Dermis microvascular lymphatic vessel endothelial cell (primary cell): ENCODE results near the gene CKAP2L. TPM values are rescaled to one million over a fixed set of nuclear protein-coding genes. Genes with fewer than 3 reads are reported as not detected.

Experiments
- DNase-seq, 2 donors: peaks; one replicate each; pipeline versions ENCODE4 v3.0.0 to v3.0.0-alpha.2; 2010; ENCODE audit warnings: low read depth in 2 of 2
- total RNA-seq: library from RNA; depleted of rRNA; stranded (reverse); fragments of >200 nt; gene quantifications from 2 replicates; pipeline ENCODE4 v1.2.1, GENCODE V29; 2014

CKAP2L gene, protein sequence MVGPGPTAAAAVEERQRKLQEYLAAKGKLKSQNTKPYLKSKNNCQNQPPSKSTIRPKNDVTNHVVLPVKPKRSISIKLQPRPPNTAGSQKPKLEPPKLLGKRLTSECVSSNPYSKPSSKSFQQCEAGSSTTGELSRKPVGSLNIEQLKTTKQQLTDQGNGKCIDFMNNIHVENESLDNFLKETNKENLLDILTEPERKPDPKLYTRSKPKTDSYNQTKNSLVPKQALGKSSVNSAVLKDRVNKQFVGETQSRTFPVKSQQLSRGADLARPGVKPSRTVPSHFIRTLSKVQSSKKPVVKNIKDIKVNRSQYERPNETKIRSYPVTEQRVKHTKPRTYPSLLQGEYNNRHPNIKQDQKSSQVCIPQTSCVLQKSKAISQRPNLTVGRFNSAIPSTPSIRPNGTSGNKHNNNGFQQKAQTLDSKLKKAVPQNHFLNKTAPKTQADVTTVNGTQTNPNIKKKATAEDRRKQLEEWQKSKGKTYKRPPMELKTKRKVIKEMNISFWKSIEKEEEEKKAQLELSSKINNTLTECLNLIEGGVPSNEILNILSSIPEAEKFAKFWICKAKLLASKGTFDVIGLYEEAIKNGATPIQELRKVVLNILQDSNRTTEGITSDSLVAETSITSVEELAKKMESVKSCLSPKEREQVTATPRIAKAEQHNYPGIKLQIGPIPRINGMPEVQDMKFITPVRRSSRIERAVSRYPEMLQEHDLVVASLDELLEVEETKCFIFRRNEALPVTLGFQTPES
- total RNA-seq = 2.0 and 3.1 TPM in 2 replicates

DNA sequence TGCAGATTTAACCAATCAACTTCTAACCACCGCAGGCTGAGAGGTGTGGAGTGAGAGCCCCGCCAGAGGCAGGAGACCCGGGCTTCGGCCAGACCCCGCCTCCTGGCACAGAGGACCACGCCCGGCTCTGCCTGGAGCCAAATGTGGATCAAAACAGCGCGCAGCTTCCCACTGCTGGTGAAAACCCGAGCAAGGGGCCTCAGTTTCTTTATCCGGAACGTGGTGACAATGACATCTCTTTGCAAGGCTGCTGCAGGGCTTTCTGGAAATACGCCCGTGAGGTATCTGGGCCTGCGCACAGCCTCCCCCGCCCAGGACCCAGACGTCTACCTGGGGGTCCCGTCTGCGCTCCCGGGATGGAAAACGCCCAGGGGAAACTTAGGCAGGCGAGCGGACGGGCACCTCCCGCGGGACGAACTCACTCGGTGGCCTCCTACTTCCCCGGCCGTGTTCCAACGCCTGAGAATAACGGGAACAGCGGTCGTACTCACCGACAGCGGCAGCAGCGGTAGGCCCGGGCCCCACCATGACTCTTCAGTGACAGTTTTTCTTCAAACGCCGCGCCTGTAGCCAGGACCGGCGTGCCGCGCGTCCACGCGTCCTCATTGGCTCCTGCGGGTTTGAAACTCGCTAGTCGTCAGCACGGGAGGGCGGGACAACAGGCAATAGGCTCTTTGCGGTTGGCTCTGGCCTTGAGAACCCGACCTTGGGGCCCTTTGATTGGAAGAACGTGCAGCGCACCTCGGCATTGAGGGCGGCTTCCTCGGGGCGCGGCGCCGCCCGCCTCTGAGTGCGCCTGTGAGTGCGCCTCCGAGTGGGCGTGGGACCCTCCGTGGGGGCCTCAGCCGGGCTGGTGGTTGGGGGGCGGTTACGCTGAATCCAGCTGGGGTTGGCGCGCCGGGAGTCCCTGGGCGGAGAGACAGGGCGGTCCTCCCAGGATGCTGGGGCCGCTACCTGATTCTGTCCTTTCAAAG is at the start of gene CKAP2L:
Gene CKAP2L, minus strand, starts transcription at position 539 of the 974 bp plus-strand sequence. Its CDS starts 11 bp downstream, at position 528.
- DNase-seq = peak; percentile 93 to 99

GRCh38 chr2:112813280-112813966 is 49.0 kb upstream of the CKAP2L start:
- no peak for DNase-seq

- DNase-seq = peak in 1 of 2 donors; percentile 76
These were observed 48.2 kb upstream of the CKAP2L start for GRCh38 chr2:112812318-112813267.

DNA sequence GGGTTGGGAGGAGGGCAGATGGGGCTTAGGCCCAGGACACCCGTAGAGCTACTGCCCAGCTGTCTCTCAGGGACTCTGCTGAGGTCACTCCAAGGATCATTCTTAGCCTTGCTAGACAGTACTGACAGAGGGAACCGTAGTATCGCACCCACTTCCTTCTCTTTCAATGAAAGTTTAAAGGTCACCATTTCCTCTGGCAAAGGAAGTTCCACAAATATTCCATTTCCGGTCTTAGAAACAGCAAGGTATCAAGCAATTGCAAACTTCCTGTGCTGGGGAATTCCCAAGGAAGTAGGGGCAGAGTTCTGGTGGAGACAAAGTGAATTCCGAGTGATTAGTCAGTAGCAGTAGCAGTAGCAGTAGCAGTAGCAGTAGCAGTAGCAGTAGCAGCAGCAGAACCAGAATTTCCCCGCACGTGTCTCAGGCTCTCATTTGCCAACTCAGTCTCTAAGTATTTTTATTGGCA is 47.5 kb upstream of the CKAP2L start:
- DNase-seq = peak; percentile 95 to 99

DNA sequence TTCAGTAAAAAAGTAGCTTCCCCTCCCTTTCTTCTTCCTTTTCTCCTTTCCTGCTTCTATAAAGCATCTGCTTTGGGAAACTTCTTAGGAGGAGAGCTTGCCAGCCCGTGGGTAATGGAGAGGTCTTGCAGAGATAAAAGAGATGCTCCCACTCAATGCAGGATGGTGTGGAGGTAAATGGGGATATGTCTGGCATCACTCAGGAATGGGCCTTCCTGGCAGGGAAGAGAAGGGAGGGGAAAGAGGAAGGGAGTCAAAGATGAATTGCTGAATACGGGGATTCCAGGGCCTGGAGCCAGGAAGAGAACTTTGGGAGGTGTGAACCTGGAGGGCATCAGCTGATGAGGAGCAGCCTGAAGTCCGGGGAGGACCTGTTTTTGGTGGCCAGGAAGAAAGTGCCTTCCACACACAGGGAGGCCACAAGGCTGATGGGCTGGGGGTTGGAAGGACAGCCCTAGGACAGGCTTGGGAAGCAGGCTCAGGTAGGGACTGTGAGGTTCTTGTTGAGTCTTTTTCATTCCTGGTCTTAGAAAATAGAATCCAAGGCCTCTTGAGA is 46.9 kb upstream of the CKAP2L start:
- DNase-seq = no peak

- no peak for DNase-seq
These were observed 44.7 kb upstream of the CKAP2L start for GRCh38 chr2:112809112-112809511.

DNA sequence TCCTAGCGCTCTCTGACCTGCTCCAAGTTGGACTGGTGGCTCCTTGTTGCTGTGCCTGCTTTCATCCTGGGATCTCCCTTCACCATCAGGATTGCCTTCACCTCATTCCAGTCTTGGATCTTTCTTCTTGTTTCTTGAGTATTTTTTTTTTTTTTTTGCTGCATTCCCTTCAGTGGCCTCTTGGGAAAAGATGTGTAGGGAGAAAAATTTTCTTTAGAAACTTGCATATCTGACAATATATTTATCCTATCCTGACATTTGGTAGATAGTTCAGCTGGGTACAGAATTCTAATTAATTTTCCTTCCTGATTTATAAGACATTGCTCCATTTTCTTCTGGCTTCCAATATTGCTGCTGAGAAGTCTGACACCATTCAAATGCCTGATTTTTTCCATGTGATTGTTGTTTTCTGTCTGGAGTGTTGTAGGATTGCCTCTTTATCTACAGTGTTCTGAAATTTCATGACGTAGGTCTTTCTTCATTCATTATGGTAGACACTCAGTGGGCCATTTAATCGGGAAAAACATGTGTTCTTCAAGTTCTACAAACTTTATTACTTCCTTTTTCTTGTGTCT is 42.9 kb upstream of the CKAP2L start:
- DNase-seq = no peak

DNA sequence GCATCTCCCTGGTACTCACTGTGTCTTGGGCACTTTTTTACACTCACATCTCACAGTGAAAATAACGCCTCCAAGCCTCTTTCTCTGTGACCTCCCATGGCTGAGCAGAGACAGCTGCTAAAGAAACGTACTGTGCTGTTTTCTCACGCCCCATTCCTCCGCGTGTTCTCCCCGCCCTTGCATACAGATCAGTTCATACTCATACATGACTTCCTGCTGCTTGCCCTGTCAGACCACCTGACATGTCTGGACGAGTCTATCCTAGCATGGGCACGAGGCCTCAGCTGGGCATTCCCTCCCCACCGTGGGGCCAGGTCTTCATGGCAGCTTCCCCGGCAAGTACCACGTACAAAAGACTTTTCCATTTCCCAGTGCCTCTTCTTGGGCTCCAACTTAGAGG is 41.1 kb upstream of the CKAP2L start:
- no peak for DNase-seq

DNA sequence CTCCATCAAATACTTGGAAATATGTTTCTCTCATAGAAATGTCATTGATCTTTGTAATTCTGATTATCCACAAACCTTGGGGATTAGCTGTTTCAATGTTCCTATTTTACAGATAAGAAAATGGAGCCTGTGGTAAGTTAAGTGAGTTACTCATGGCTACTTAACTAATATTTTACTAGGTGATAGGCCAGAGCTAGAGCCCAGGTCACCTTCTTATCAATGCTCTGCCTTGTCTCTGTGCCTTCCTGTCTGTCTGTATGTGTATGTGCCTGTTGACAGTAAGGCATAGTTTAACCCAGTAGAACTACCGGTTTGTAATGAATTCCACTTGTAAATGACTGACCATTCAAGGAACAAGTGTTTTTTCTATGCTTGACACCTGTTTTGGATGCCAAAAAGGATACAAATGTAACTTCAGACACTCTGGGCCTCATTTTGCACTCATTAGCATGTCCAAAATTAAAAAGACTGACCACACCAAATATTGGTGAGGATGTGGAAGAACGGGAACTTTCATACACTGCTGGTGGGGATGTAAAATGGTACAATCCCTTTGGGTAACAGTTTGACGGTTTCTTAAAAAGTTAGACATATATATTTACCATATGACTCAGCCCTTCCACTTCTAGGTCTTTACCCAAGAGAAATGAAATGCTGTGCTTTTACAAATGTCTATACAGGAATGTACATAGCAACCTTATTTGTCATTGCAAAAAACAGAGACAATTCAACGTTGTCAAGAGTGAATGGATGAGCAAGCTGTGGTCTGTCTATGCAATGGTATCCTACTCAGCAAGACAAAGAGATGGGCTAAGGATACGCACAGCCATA is 39.5 kb upstream of the CKAP2L start:
- DNase-seq = no peak

GRCh38 chr2:112800881-112801583 is 36.6 kb upstream of the CKAP2L start:
- DNase-seq = no peak

- DNase-seq = no peak
These were observed 34.9 kb upstream of the CKAP2L start for GRCh38 chr2:112798979-112799975.

GRCh38 chr2:112796486-112796885 is 32.1 kb upstream of the CKAP2L start:
- no peak for DNase-seq

GRCh38 chr2:112795774-112796173 is 31.4 kb upstream of the CKAP2L start:
- DNase-seq = no peak

DNA sequence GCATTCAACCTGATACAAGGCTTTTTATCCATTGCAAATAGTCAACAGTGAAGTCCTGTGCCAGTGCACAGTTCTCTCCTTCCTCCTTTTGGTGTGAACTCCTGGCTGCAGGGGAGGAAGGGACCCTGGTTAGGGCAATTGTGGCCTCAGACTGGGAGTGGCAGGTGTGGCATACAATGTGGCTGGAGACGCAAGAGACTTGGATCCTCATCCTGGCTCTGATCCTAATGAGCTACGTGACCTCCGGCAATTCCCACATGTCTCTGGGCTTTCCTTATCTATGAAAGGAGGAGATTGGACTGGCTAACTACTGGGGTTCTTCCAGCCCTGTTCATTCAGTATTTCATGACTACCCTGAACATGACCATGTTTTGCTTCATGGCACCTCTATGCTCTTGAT is 30.4 kb upstream of the CKAP2L start:
- no peak for DNase-seq

DNA sequence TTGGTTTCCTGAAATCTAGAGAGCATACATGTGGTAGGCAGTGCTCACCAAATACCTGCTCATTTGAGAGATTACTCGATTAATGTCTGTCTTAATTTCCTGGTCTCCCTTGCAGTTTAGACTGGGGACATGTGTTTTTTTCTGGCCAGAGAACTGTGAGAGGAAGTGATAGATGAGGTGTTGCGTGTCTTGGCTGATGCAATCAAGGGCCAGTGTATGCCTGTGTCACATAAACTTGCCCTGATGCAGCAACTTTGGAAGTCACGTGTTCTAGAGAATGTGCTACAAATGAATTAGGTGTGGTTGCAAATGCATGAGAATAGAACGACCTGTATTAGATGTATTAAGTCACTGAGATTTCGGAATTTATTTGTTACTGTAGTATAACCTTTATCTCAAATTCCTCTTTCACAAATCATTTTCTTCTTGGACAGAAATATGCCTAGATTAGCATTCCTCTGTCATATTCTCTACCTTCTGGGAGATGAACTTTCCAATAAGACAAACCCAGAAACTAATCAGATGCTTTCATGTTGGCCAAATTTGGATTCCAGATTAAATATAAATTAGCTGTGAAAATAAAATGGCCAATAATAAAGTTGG is 29.8 kb upstream of the CKAP2L start:
- DNase-seq = peak; percentile 55 to 81
